ENCODE data around the gene FANCI. TPM values are rescaled to one million over a fixed set of nuclear protein-coding genes. Genes with fewer than 3 reads are reported as not detected.

FANCI gene
- total and polyA plus RNA-seq, 2 of the 13 experiments (the other 11 are each of a cell fraction or from before 2014, with no cell fraction given) = 15.7 to 68.8 TPM

GRCh38 chr15:89305395-89305794, 61.6 kb downstream of the FANCI start:
- H3K9me3 ChIP-seq (ENCODE audit: low read length) = no peaks in the 10 kb centered on the region
- ATAC-seq = no peak; the same call in 2 of the 3 replicates
- no peaks in the 10 kb centered on the region for H3K79me2 ChIP-seq (ENCODE audit: insufficient read depth, low read length)
- H3K27ac ChIP-seq (ENCODE audit: extremely low read length, insufficient read depth, low read length) = no peak overlapping the region
- ChIA-PET CTCF (ENCODE audit: low intra/inter-chr PET ratio, low total read pairs) (no interaction called here), POLR2A (no interaction called here)
- no peak for TF ChIP-seq REPIN1 (CRISPR knock-in tag; IDR thresholded peaks at IDR 0.05; ENCODE audit: borderline replicate concordance, low read depth)
- no peak for TF ChIP-seq MED1 (CRISPR knock-in tag; IDR thresholded peaks at IDR 0.05)
- TF ChIP-seq ZMYM4 (CRISPR knock-in tag; IDR thresholded peaks at IDR 0.05) = no peak
- TF ChIP-seq CBFB (CRISPR knock-in tag; IDR thresholded peaks at IDR 0.05) = no peak
- TF ChIP-seq ZNF230 (CRISPR knock-in tag; IDR thresholded peaks at IDR 0.05) = no peak
- TF ChIP-seq KLF9 (CRISPR knock-in tag; IDR thresholded peaks at IDR 0.05; ENCODE audit: low read depth) = no peak
- no peak for TF ChIP-seq ELK4 (CRISPR knock-in tag; IDR thresholded peaks at IDR 0.05; ENCODE audit: borderline replicate concordance)
- TF ChIP-seq HDAC1 (CRISPR knock-in tag; IDR thresholded peaks at IDR 0.05) = no peak
- no peak overlapping the region for H2AFZ ChIP-seq (ENCODE audit: low read length)
- 99% methylated on average over 3 of the region's 3 CpGs for WGBS (ENCODE audit: low lambda C conversion rate)
- no peak for FAIRE-seq
- peaks cover 10 to 53% of the 10 kb centered on the region in 2 experiments for H3K36me3 ChIP-seq (replicated peaks in 1 of 2; ENCODE audit: control insufficient read depth in 1 of 2, insufficient read depth in 2 of 2, low read length in 2 of 2)
- intact Hi-C loops (cut with micrococcal nuclease; ENCODE audit: unreplicated experiment) (loop anchor here (10.0 kb wide), 1 partner anchor 101 kb away; no protein-coding TSS in a partner anchor), in situ Hi-C loops (cut with HindIII; ENCODE audit: extremely low pct_ligation_motif_present, low pct_unique_long_range_greater_than_20kb) (no loop called here)
- no peak for DNase-seq (ENCODE audit: low spot score)
- no peak overlapping the region for H3K9ac ChIP-seq (ENCODE audit: insufficient read depth, low read depth, low read length)
- H4K20me1 ChIP-seq (ENCODE audit: insufficient read depth, low read length) = no peaks in the 10 kb centered on the region
- BruUV-seq (replicated peaks) = no TSS peak
- no peaks in the 10 kb centered on the region for H3K27me3 ChIP-seq (ENCODE audit: control insufficient read depth in 1 of 2, insufficient read depth in 2 of 2, low read length in 2 of 2)
- H3K4me1 ChIP-seq (ENCODE audit: insufficient read depth, low read length) = no peaks in the 10 kb centered on the region
- no peak overlapping the region for H3K4me2 ChIP-seq (ENCODE audit: low read depth, low read length)
- no peak overlapping the region for H3K4me3 ChIP-seq (replicated peaks in 1 of 3; ENCODE audit: insufficient read depth in 1 of 3, low read depth in 2 of 3, low read length in 3 of 3)

GRCh38 chr15:89307046-89307587, 63.3 kb downstream of the FANCI start:
- in situ Hi-C loops (cut with HindIII; ENCODE audit: extremely low pct_ligation_motif_present, low pct_unique_long_range_greater_than_20kb) = no loop called here
- Histone ChIP-seq H3K36me3 (replicated peaks in 1 of 2; ENCODE audit: control insufficient read depth in 1 of 2, insufficient read depth in 2 of 2, low read length in 2 of 2) (peaks cover 8 to 49% of the 10 kb centered on the region in 2 experiments), H3K9me3 (ENCODE audit: low read length) (no peaks in the 10 kb centered on the region), H3K27ac (ENCODE audit: extremely low read length, insufficient read depth, low read length) (no peak overlapping the region), H3K79me2 (ENCODE audit: insufficient read depth, low read length) (no peaks in the 10 kb centered on the region), H3K27me3 (ENCODE audit: control insufficient read depth in 1 of 2, insufficient read depth in 2 of 2, low read length in 2 of 2) (no peaks in the 10 kb centered on the region), H4K20me1 (ENCODE audit: insufficient read depth, low read length) (no peaks in the 10 kb centered on the region), H2AFZ (ENCODE audit: low read length) (no peak overlapping the region), H3K4me2 (ENCODE audit: low read depth, low read length) (no peak overlapping the region), H3K4me1 (ENCODE audit: insufficient read depth, low read length) (no peaks in the 10 kb centered on the region), H3K4me3 (replicated peaks in 1 of 3; ENCODE audit: insufficient read depth in 1 of 3, low read depth in 2 of 3, low read length in 3 of 3) (no peak overlapping the region), H3K9ac (ENCODE audit: insufficient read depth, low read depth, low read length) (no peak overlapping the region)
- ATAC-seq (no peak), DNase-seq (ENCODE audit: low spot score) (no peak), FAIRE-seq (no peak)
- intact Hi-C loops (cut with micrococcal nuclease; ENCODE audit: unreplicated experiment) = loop anchor here (10.0 kb wide), 1 partner anchor 102 kb away; no protein-coding TSS in a partner anchor
- ChIA-PET CTCF (ENCODE audit: low intra/inter-chr PET ratio, low total read pairs) (no interaction called here), POLR2A (interaction anchor here (1.1 kb wide), 1 partner anchor 9 kb away, joined by 3 read pairs; no protein-coding TSS in a partner anchor)
- BruUV-seq (replicated peaks) = no TSS peak
- 100% methylated on average over 2 of the region's 2 CpGs for WGBS (ENCODE audit: low lambda C conversion rate)
- TF ChIP-seq ZNF33A (CRISPR knock-in tag; IDR thresholded peaks at IDR 0.05; ENCODE audit: borderline replicate concordance) (no peak), ZBTB33 (CRISPR knock-in tag; IDR thresholded peaks at IDR 0.05) (no peak), MAFF (IDR thresholded peaks at IDR 0.05; ENCODE audit: low read depth, low read length) (no peak), MAX (IDR thresholded peaks at IDR 0.05) (no peak), MIXL1 (CRISPR knock-in tag; IDR thresholded peaks at IDR 0.05) (no peak), SOX5 (CRISPR knock-in tag; IDR thresholded peaks at IDR 0.05; ENCODE audit: borderline replicate concordance) (no peak), JUND (CRISPR knock-in tag; IDR thresholded peaks at IDR 0.05) (no peak), SP140L (CRISPR knock-in tag; IDR thresholded peaks at IDR 0.05; ENCODE audit: borderline replicate concordance) (no peak), HNF4A (CRISPR knock-in tag; IDR thresholded peaks at IDR 0.05) (no peak), POLR2G (IDR thresholded peaks at IDR 0.05; ENCODE audit: low read depth, low read length) (no peak)

Data from HepG2 (cell line).